HG03196 (cell line): ENCODE measurements around the gene VPS11.
A peak's percentile ranks its signal among the peaks of the same experiment; 100 is the strongest.
"Not testable (repeated sequence)": the region's sequence is repeated elsewhere in the genome, so short reads cannot be mapped to it uniquely, and the experiment has no call there.

Source experiments
- ATAC-seq: cut with Tn5 transposase; IDR thresholded peaks from one replicate; pipeline ENCODE4 v1.9.1; 2021; ENCODE audit not compliant: unreplicated experiment

VPS11 gene

DNA sequence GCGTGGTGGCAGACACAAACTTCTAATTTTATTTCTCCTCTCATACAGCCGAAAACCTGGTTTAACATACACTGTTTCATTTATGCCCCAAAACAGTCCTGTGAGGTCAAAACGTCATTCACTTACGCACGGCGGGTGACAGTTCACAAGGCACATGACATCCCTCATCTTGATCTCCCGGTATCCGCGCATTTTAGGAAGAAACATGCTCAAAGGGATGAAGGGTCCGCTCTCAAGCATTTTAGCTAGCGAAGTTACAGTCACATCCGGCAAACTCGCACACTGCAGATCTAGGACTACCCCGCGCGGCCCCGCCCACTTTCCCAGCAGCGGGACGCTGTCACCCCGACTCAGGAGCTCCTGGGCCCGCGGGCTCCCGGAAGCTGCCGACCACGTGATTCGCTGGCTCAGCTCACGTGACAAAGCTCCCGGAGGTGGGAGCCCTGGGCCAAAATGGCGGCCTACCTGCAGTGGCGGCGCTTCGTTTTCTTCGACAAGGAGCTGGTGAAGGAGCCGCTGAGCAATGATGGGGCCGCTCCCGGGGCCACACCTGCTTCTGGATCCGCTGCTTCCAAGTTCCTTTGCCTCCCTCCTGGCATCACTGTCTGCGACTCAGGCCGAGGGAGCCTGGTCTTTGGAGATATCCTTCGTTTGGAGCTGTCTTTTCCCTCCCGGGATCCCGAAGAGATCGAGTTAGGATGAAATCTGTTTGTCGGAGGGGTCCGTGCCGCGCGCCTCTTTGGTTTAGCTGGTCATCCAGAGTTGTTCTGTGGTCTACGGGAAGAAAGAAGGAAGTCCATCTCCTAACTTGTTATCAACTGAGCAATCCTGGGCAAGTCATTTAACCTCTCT is at the start of gene VPS11:
Gene VPS11, plus strand, starts transcription at position 448 of the 852 bp plus-strand sequence. Its CDS starts 6 bp downstream, at position 454.
- peak; percentile 92 for ATAC-seq

DNA sequence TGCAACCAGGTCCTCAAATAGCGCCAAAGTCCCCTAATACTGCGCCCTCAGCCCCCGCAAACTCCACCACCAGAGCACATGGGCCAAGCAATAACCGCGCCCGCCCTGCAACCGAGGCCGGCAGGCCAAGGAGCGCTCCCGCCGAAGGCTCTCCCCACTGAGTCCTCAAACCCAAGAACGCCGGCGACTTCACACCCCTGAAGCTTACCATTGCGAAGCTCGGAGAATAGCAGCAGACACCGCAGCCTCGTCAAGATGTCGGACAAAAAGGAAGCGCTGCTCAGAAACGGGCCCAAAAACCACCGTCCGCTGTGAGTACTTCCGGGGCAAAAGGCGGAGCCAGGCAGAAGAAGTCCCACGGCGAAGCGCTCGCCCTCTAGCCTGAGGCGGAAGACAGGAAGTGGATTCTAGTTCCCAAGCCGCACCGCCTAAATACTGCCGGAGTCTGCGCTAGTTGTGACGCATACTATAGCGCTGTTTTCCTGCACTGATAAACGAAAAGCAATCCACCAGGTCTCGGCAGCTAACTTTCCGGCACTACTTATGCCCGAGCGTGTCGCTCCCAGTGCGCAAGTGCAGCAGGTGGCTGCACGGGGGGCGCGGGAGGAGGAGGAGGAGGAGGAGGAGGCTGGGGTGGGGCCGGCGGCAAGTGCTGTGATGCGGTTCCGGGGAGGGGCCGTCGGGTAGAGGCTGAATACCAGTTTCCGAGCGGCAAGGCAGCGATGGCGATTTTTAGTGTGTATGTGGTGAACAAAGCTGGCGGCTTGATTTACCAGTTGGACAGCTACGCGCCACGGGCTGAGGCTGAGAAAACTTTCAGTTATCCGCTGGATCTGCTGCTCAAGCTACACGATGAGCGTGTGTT is 49.3 kb upstream of the VPS11 start, which contains the start of the genes RPS25 and TRAPPC4:
Gene RPS25, minus strand, starts transcription at position 270 of the 865 bp plus-strand sequence. Its CDS starts 59 bp downstream, at position 211.
Gene TRAPPC4, plus strand, starts transcription at position 693 of the 865 bp plus-strand sequence. Its CDS starts 30 bp downstream, at position 723.
- ATAC-seq: peak; percentile 86

DNA sequence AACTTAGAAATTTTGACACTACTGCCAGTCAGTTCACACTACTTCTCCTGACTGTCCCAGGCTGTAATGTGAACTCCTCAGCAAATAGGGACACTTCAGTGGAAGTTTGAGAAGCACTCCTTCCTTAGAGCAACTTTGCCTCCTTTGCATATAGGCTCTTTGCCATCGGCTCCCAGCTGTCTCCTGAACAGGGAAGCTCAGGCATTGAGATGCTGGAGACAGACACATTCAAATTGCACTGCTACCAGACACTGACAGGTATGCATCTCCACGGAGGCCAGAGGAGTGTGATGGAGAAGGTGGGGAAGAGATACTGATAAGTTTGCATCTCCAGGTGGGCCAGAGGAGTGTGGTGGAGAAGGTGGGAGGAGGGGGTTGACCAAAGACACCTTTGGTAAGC is 47.6 kb upstream of the VPS11 start:
- no peak for ATAC-seq

DNA sequence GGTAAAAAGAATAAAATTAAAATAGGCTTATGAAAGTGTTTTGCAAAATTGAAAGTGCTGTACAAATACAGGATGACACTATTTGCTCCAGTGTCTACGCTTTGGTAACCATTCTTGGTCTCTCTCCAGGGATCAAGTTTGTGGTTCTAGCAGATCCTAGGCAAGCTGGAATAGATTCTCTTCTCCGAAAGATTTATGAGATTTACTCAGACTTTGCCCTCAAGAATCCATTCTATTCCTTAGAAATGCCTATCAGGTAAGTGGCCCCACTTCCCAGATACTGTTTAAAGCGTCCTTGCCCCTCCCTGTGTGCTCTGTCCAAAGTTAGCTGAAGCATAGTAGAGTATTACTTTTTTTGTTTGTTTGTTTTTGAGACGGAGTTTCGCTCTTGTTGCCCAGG is 46.0 kb upstream of the VPS11 start:
- ATAC-seq: no peak

GRCh38 chr11:119023741-119024140 is 43.9 kb upstream of the VPS11 start:
- no peak for ATAC-seq

DNA sequence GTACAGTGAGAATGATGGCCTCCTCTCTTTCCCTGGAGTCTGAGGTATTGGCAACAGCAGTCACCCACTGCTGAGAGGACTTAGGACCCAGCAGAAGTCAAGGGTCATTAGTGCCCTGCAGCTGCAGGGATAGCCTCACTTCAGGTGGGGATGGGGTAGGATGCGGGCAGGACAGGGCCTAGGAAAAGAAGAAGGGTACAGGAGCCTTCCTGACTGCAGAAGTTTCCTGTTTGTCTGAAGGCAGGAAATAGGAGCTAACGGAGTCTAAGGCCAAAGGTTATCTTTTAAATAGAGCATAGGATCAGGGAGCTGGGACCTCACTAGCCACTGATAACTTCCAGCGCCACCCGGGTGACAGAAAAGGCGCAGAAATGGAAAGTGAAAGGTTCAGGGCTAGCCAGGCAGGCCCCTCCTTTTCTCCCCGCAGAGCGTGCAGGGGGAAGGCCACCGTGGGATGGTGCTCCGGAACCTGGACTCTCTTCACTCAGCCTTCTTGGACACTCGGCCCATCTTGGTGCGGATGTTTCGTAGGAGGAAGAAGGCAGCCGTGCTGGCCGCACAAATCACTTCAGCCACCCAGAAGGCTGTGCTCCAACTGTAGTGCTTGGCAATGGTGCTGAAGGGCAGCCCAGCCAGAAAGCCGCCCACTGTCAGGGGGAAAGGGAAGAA is 43.1 kb upstream of the VPS11 start:
- no peak for ATAC-seq

GRCh38 chr11:119025099-119025473 is 42.5 kb upstream of the VPS11 start:
- no peak for ATAC-seq

DNA sequence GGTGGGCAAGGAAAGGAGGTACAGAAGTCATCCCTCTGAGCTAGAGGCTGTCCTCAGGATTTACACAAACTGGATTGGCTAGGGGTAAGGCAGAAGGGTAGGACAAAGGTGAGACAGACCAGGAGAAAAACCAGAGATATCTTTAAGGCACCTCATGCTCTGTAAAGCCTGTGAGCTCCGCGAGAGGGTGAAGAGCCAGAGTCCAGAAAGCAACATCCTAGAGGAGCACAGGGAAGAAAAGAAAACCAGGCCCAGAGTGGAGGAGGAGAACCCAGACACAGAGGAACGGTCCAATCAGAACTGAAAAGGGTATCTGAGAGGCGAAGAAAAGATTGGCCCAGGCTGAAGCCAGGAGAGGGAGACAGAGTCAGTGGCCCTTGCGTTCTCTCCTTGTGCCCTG is 42.1 kb upstream of the VPS11 start:
- ATAC-seq: no peak

DNA sequence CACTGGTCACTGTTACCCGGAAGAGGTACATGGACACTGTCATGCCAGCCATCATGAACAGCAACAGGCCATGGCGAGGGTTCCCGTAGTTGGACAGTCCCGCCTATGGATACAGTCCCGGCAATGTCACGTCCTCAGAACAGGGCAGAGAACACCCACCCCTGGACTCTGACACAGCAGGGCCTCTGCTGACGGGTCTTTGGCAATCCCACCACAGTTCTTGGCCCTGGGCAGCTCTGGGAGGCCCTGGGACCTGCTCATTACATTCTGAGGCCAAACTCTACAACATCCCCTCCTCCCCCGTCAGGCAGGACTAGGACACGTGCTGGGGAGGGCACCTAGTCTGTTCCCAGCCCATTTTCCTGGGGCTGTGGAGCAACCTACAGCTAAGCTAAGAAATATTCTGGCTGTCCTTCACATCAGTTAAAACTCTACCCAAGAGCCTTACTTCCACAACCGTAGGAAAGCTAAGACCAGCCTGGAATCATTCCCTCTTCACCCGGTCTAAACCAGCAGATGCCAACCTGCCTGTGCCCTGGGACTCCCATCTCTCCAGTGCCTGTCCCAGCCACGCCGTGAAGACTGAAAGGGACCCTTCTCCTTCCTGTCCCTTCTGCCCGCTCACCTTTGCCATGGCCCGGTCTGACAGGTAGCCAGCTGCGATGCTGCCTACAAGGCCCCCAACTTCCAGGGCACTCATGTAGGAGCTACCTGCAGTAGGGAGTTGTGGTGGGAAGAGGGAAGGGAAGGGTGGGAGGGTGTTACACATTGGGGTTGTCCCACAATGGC is 41.4 kb upstream of the VPS11 start:
- no peak for ATAC-seq

DNA sequence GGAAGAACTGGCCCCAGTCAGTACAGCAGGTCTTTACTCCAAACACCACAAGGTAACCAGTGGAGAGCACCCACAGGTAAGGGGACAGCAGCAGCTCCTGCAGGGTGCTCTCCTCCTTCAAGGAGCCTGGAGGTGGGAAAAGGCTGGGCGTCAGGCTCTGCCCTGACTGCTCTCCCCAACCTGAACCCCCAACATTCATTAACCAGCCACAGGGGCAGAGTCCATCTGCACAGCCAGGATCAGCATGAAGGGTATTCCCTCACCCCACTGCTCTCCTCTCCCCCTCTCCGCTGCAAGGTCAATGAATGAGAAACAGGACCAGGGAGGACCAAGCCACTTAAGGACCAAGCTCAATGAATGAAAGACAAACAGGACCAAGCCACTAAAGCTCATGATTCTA is 40.6 kb upstream of the VPS11 start:
- no peak for ATAC-seq

DNA sequence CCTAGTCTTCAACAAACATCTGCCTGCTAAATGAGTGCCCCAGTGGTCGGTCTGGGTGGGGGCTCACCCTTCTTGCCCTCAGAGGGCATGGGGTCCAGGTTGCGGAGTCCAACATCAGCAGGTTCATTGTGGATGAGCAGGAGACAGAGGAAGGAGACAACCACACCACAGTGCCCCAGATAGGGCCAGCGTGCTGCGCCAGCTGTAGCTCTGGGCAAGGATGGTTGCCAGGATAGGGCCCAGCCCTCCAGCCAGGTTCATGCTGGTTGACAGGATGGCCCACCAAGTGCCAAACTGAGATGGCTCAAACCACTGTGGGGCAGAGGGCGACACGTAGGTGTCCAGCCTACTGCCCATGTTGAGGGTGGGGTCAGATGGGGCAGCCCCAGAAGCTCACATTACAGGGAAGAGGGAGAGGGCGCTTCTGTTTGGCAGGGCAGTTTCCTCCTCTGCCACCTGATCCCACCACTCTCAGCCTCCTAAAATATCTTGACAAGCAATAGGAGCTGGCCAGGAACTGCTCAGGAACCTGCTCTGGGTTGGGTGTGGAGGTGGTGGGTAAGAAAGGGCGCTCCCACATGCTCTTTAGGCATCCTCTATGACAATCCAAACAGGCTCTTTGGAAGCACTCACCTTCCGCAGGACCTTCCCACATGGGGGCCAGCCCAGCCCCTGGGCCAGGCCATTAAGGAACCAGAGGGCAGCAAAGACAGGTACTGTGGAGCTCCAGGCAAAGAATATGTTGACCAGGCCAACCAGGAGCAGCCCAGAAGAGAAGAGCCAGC is 39.9 kb upstream of the VPS11 start:
- no peak for ATAC-seq

DNA sequence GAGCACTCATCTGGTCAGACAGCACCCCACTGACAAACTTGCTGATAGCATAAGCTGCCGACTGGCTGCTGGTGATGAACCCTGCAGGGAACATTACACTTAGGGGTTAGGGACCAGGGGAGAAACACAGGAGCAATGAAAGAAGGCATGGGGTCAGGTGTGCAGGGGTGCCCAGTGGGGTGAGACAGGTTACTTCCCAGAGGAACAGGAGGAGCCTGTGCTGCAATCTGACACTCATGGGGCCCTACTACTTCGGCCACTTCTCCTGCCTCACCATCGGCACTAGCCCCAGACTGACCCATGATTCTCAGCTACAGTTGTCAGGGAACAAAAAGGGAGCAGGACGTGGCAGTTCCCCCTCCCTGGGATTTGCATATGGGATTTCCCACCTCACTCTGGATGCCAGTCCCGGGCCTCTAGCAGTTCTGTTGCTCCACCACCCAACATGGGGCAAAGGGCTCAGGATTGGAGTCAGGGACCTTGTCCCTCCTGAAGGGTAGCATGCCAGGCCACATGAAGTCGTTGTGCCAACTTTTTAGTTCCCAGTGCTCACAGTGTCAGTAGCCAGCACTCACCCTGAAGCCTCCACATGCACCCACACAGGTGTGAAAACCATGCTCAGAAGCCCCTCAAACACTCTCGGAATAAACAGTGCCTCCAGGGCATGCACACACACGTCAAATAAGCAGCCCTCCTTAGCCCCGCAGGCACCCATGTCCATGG is 39.1 kb upstream of the VPS11 start:
- no peak for ATAC-seq

- ATAC-seq: no peak
Observed at GRCh38 chr11:119029069-119029339, 38.6 kb upstream of the VPS11 start.

- ATAC-seq: peak; percentile 0
Observed at GRCh38 chr11:119029340-119030028, 38.1 kb upstream of the VPS11 start.

GRCh38 chr11:119030029-119030328 is 37.6 kb upstream of the VPS11 start:
- peak; percentile 7 for ATAC-seq

DNA sequence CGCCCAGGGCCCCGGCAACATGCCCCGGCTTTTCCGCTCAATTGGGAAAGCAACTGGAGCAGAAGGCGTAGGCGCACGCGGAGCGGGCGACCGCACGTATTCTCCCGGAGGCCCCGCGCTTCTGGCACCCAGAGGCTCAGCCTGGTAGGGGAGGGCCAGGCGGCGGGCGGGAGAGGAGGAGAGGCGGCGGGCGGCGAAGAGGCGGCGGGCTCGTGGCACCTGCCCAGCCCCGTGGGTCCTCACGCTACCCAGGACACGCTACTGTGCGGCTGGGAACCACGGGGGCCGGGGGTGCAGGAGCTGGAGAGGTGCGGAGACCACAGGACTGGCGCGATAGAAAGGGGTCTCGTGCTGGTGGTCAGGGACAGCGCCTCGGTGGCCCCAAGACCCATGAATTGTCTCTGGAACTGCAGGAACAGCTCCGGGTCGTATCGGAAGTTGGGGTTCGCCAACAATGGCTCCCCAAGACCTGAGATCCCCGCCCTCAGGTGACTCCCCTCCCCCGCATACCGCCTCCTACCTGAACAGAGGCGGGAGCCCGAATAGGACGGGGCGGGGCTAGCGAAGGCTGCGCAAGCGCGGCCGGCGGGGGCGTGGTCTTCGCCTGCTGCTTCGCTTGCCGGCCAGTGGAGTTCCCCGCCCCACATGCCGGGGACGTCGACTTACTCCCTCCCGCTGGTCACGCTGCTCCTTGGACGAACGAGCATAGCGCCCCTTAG is 37.1 kb upstream of the VPS11 start, which contains the start of gene SLC37A4:
Gene SLC37A4, minus strand, starts transcription at position 549 of the 719 bp plus-strand sequence.
- peak; percentile 90 for ATAC-seq

DNA sequence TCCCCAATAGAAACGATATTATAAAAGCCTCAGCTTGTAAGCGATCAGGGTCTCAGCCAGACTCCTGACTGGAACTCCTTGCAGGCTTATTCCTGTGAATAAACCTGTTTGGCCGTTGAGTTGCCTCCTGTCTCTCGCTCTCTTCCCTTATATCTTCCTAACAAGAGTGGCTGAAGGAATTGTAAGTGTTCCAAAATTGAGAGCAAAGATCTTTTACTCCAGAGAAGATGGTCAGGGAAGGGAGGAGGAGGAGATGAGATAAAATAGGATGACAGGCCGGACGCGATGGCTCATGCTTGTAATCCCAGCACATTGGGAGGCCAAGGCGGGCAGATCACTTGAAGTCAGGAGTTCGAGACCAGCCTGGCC is 35.7 kb upstream of the VPS11 start:
- no peak for ATAC-seq

DNA sequence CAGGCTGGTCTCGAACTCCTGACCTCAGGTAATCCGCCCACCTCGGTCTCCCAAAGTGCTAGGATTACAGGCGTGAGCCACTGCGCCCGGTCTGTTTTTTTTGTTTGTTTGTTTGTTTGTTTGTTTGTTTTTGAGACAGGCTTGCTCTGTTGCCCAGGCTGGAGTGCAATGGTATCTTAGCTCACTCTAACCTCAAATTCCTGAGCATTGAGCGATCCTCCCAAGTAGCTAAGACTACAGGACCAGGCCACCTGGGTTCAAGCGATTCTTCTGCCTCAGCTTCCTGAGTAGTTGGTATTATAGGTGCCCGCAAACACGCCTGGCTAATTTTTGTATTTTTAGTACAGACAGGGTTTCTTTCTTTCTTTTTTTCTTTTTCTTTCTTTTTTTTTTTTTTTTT is 34.2 kb upstream of the VPS11 start:
- not testable (repeated sequence) for ATAC-seq
